Activated gamma-delta T cell treated with anti-CD3 and anti-CD28 coated beads, Interleukin-2, amount 50 U/mL, for 16 hours (primary cell): ENCODE measurements around the gene PIK3CA.
"Not testable (repeated sequence)": the region's sequence is repeated elsewhere in the genome, so short reads cannot be mapped to it uniquely, and the experiment has no call there.

Experiments
- DNase-seq: peaks from one replicate; pipeline ENCODE4 v3.0.0-alpha.2; 2020; ENCODE audit warnings: low read depth

Gene PIK3CA

GRCh38 chr3:179200790-179201189, 52.6 kb downstream of the PIK3CA start:
- no peak for DNase-seq

- DNase-seq = not testable (repeated sequence)
Observed at GRCh38 chr3:179215550-179215949, 67.4 kb downstream of the PIK3CA start.

DNA sequence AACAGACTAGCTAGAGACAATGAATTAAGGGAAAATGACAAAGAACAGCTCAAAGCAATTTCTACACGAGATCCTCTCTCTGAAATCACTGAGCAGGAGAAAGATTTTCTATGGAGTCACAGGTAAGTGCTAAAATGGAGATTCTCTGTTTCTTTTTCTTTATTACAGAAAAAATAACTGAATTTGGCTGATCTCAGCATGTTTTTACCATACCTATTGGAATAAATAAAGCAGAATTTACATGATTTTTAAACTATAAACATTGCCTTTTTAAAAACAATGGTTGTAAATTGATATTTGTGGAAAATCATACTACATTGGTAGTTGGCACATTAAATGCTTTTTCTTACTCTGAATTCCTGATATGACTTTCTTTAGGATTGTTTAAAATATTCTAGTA, 70.1 kb downstream of the PIK3CA start:
- not testable (repeated sequence) for DNase-seq

GRCh38 chr3:179223548-179223947, 75.4 kb downstream of the PIK3CA start:
- DNase-seq = no peak

DNA sequence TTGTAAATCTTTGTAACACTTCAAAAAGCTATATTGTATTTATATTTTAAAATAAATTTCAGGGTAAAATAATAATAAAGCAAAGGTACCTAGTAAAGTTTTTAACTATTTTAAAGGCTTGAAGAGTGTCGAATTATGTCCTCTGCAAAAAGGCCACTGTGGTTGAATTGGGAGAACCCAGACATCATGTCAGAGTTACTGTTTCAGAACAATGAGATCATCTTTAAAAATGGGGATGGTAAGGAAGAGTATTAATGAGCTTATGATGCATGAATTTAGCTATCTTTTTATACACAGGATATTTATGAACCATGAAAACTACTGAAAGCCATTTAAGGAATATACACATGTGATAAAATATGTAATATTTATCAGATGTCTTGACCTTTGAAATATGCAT, 76.4 kb downstream of the PIK3CA start:
- DNase-seq = no peak

- DNase-seq = no peak
Observed at GRCh38 chr3:179227349-179227748, 79.2 kb downstream of the PIK3CA start.

GRCh38 chr3:179229177-179229576, 81.0 kb downstream of the PIK3CA start:
- no peak for DNase-seq

DNA sequence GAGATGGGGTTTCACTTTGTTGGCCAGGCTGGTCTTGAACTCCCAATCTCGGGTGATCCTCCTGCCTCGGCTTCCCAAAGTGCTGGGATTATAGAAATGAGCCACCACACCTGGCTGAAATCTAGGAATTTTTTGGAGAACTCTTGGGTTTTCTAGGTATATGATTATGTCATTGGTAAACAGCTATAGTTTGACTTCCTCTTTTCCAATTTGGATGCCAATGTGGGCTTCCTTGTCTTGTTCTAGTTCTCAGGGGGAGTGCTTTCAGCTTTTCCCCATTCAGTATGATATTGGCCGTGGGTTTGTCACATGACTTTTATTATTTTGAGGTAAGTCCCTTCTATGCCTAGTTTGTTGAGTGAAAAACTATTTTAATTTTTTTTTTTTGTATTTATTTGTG, 84.9 kb downstream of the PIK3CA start:
- DNase-seq = no peak

GRCh38 chr3:179234199-179234598, 86.0 kb downstream of the PIK3CA start:
- no peak for DNase-seq

DNA sequence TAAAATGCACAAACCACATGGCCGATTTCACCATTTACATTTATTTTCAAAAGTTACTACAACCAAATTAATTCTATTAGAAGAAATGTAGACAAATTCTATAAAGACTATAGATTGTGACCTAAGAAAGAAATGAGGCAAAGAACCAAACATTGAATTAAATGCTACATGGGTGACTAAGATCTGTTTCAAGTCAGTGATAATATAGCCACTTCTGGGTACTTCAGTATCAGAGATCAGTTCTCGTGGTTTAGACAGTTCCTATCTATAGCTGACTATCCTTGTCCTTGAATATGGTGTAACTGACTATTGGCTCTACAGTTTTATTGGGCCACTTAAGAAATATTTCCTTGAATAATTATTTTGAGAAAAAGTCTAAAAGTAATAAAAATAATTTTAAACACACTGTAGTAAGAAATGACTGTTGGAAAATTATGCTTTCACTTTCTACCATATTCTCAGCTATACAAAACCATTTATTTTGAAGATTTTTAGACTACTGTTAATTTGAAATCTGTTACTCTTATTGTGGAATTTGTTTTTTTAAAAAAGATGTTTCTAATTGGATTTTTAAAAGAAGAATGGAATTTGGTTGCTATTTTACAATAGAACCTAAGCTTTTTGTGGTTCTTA, 88.6 kb downstream of the PIK3CA start:
- DNase-seq = no peak

- DNase-seq = not testable (repeated sequence)
Observed at GRCh38 chr3:179240299-179240698, 92.1 kb downstream of the PIK3CA start.

DNA sequence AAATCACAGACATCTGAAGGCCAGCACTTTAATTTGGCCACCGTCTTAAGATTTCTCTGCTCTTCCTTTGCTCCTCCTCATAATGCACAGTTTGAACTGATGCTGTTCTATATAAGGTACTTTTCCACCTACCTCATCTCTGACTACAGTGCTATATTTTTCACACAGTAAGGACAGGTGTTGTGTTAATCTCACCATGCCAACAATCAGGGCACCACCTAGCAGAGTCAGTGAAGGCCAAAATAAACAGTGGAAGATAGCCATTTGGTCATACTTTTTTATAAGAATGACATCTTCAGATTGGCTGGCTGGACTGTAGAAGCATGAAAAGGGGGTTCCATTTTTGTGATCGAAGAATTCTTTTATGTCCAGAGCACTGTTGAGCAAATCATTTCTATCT, 94.7 kb downstream of the PIK3CA start:
- DNase-seq = not testable (repeated sequence)

GRCh38 chr3:179244878-179245277, 96.7 kb downstream of the PIK3CA start:
- DNase-seq = no peak

GRCh38 chr3:179247289-179248015, 99.3 kb downstream of the PIK3CA start:
- DNase-seq = no peak

GRCh38 chr3:179250803-179251476, 102.8 kb downstream of the PIK3CA start, which contains the start of gene KCNMB3:
Gene KCNMB3, minus strand, starts transcription at chr3:179251114. Its CDS starts 124 bp downstream, at chr3:179250990.
- no peak for DNase-seq

DNA sequence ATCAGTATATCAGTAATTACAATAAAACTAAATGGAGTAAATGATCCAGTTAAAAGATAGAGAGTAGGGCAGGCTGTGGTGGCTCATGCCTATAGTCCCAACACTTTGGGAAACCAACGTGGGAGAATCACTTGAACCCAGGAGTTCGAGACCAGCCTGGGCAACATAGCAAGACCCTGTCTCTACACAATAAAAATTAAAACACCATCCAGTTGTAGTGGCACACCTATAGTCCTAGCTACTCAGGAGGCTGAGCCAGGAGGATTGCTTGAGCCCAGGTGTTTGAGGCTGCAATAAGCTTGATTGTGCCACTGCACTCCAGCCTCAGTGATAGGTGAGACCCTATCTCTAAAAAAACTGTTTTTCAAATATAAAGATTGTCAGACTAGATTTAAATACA, 108.7 kb downstream of the PIK3CA start:
- no peak for DNase-seq

GRCh38 chr3:179257742-179258141, 109.6 kb downstream of the PIK3CA start:
- DNase-seq = not testable (repeated sequence)

DNA sequence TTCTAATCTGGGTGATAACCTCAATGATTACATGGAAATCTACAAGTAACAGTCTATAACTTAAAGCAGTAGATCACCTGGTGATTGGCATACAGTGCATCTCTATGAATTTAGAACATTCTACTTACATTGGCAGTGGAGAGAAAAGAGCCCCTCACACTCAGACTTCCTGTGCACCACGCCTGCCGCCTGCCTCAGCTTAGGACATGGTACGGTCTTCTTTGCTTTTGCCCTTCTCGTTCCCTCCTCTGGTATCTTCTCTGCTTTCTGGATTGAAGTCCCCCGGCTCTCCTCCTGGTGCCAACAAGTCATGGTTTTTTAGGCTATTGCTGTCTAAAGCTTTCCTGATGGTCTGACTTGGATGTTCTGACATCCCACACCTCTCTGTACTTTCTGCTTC, 110.7 kb downstream of the PIK3CA start:
- no peak for DNase-seq

- DNase-seq = not testable (repeated sequence)
Observed at GRCh38 chr3:179259959-179260756, 112.0 kb downstream of the PIK3CA start.

DNA sequence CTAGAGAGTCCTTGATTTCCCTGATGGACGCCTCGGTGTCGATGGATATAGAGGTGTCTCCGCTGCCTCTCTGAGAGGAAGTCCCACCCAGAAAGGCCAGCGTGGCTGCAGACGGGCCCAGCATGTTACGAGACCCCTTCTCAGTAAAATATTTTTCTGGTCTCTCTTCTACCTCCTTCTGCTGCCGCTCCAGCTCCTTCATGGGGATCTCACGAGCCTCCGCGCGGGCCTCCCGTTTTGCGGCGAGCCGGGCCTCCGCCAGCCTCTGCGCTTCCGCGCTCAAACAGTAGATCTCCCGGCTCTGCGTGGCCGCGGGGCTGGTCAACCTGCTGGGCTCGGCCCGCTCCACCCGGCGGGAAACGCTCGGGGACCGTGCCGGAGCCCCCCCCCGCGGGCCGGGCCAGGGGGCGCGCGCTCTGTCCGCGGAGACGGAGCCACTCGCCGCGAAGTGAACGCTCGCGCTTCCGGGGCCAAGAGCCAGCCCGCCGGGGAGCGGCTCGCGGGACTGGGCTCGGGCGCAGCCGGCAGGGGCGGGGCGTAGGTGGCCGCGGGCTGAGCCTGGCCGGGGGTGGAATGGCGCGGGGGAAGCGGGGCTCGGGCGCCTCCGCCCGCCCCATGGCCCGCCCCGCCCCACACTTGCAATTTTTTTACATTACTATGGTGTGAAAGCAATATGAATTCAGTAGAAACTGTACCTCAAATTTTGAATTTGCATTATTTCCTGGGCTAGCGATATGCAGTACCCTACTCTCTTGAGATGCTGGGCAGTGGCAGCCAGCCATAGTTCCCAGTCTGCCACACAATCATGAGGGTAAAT, 113.0 kb downstream of the PIK3CA start:
- peak; percentile 28 for DNase-seq

- no peak for DNase-seq
Observed at GRCh38 chr3:179263134-179263533, 115.0 kb downstream of the PIK3CA start.
